H9 (cell line): Measurements from ENCODE around the gene CCL25. TPM values are rescaled to one million over a fixed set of nuclear protein-coding genes. Genes with fewer than 3 reads are reported as not detected.

Source experiments
- DNase-seq: peaks from one replicate; pipeline ENCODE4 v3.0.0-alpha.2; 2017
- H2AFZ ChIP-seq: one replicate; pipeline ENCODE4 v1.6.1; 2013; ENCODE audit warnings: mild to moderate bottlenecking, low read length, control low read depth, moderate library complexity
- H2AK5ac ChIP-seq: 2 replicates; pipeline ENCODE4 v1.6.1; 2013; ENCODE audit warnings: low read length, control low read depth, mixed read lengths; ENCODE audit not compliant: insufficient read length
- H2BK120ac ChIP-seq: one replicate; pipeline ENCODE4 v1.6.1; 2013; ENCODE audit warnings: low read depth, mild to moderate bottlenecking, low read length, control low read depth, inconsistent platforms; ENCODE audit not compliant: poor library complexity, severe bottlenecking
- H2BK12ac ChIP-seq: 2 replicates; pipeline ENCODE4 v1.6.1; 2013; ENCODE audit warnings: low read length, control low read depth, mixed read lengths, low read depth; ENCODE audit not compliant: insufficient read length
- H2BK15ac ChIP-seq: 2 replicates; pipeline ENCODE4 v1.6.1; 2013; ENCODE audit warnings: low read depth, low read length, control low read depth
- H2BK20ac ChIP-seq: one replicate; pipeline ENCODE4 v1.6.1; 2013; ENCODE audit warnings: low read depth, mild to moderate bottlenecking, low read length, control low read depth, inconsistent platforms; ENCODE audit not compliant: poor library complexity, severe bottlenecking
- H2BK5ac ChIP-seq: 2 replicates; pipeline ENCODE4 v1.6.1; 2013; ENCODE audit warnings: low read length, control low read depth, mixed read lengths; ENCODE audit not compliant: insufficient read length
- H3K14ac ChIP-seq: 2 replicates; pipeline ENCODE4 v1.6.1; 2013; ENCODE audit warnings: low read length, control low read depth; ENCODE audit not compliant: insufficient read depth
- H3K18ac ChIP-seq: 2 replicates; pipeline ENCODE4 v1.6.1; 2013; ENCODE audit warnings: low read depth, mild to moderate bottlenecking, mixed read lengths, low read length, control low read depth; ENCODE audit not compliant: insufficient read length
- H3K23ac ChIP-seq: 2 replicates; pipeline ENCODE4 v1.6.1; 2013; ENCODE audit warnings: low read length, control low read depth, mixed read lengths, low read depth; ENCODE audit not compliant: insufficient read length
- H3K23me2 ChIP-seq: 2 replicates; pipeline ENCODE4 v1.6.1; 2013; ENCODE audit warnings: low read depth, mild to moderate bottlenecking, mixed read lengths, low read length, control low read depth; ENCODE audit not compliant: insufficient read length, poor library complexity, severe bottlenecking
- H3K27ac ChIP-seq: 2 replicates; pipeline ENCODE4 v1.5.1; 2013; ENCODE audit warnings: low read length, control low read depth, mixed read lengths, low read depth; ENCODE audit not compliant: insufficient read length
- H3K27me3 ChIP-seq: 2 replicates; pipeline ENCODE4 v1.6.1; 2013; ENCODE audit warnings: low read length, control low read depth, inconsistent platforms; ENCODE audit not compliant: insufficient read depth
- H3K4ac ChIP-seq: 2 replicates; pipeline ENCODE4 v1.6.1; 2013; ENCODE audit warnings: low read depth, mild to moderate bottlenecking, control low read depth, inconsistent platforms, low read length, moderate library complexity
- H3K4me1 ChIP-seq: 2 replicates; pipeline ENCODE4 v1.6.1; 2013; ENCODE audit warnings: low read length, control low read depth, inconsistent platforms; ENCODE audit not compliant: insufficient read depth
- H3K4me2 ChIP-seq: 2 replicates; pipeline ENCODE4 v1.6.1; 2013; ENCODE audit warnings: low read length, control low read depth, mixed read lengths; ENCODE audit not compliant: insufficient read length, insufficient read depth
- H3K56ac ChIP-seq: 2 replicates; pipeline ENCODE4 v1.6.1; 2013; ENCODE audit warnings: low read depth, mild to moderate bottlenecking, mixed read lengths, low read length, control low read depth; ENCODE audit not compliant: insufficient read length
- H3K79me1 ChIP-seq: 2 replicates; pipeline ENCODE4 v1.6.1; 2013; ENCODE audit warnings: low read depth, mild to moderate bottlenecking, moderate library complexity, low read length, control low read depth, inconsistent platforms; ENCODE audit not compliant: insufficient read depth, poor library complexity, severe bottlenecking
- H3K79me2 ChIP-seq: 2 replicates; pipeline ENCODE4 v1.6.1; 2013; ENCODE audit warnings: low read length, control low read depth, inconsistent platforms; ENCODE audit not compliant: insufficient read depth
- H3K9ac ChIP-seq: 2 replicates; pipeline ENCODE4 v1.6.1; 2013; ENCODE audit warnings: low read length, control low read depth, mixed read lengths; ENCODE audit not compliant: insufficient read length; ENCODE audit errors: extremely low read depth
- H3K9me3 ChIP-seq: one replicate; pipeline ENCODE4 v1.6.1; 2013; ENCODE audit warnings: low read depth, low read length, inconsistent platforms; ENCODE audit not compliant: control insufficient read depth
- H3T11ph ChIP-seq: one replicate; pipeline ENCODE4 v1.6.1; 2013; ENCODE audit warnings: mild to moderate bottlenecking, low read length, control low read depth, inconsistent platforms
- H4K20me1 ChIP-seq: one replicate; pipeline ENCODE4 v1.6.1; 2013; ENCODE audit not compliant: control insufficient read depth, insufficient read length, insufficient read depth
- H4K5ac ChIP-seq: 2 replicates; pipeline ENCODE4 v1.6.1; 2013; ENCODE audit warnings: low read depth, mild to moderate bottlenecking, mixed read lengths, low read length, control low read depth; ENCODE audit not compliant: insufficient read length
- H4K8ac ChIP-seq: replicated peaks from 2 replicates; pipeline ENCODE4 v1.6.1; 2013; ENCODE audit warnings: low read length, control low read depth, mixed read lengths, low read depth; ENCODE audit not compliant: insufficient read length
- H4K91ac ChIP-seq: 2 replicates; pipeline ENCODE4 v1.6.1; 2013; ENCODE audit warnings: low read depth, mild to moderate bottlenecking, moderate library complexity, mixed read lengths, low read length, control low read depth; ENCODE audit not compliant: insufficient read length
- H3K27ac Mint-ChIP-seq, 3 experiments: 2 replicates in 2 of 3; 3 replicates in 1 of 3; pipeline ENCODE4 v1.8.0; 2020 to 2021; ENCODE audit warnings: mixed read lengths in 3 of 3, mild to moderate bottlenecking in 1 of 3, moderate library complexity in 1 of 3
- H3K27me3 Mint-ChIP-seq: 2 replicates; pipeline ENCODE4 v1.8.0; 2021; ENCODE audit warnings: low read depth, mild to moderate bottlenecking, moderate library complexity, mixed read lengths
- H3K36me3 Mint-ChIP-seq, 3 experiments: 2 replicates in 2 of 3; 3 replicates in 1 of 3; pipeline ENCODE4 v1.8.0; 2020 to 2021; ENCODE audit warnings: low read depth in 3 of 3, mixed read lengths in 3 of 3; ENCODE audit not compliant: insufficient read depth in 1 of 3
- H3K4me1 Mint-ChIP-seq, 2 experiments: 2 replicates each; pipeline ENCODE4 v1.8.0; 2020; ENCODE audit warnings: mixed read lengths in 2 of 2
- H3K4me3 Mint-ChIP-seq, 2 experiments: 2 replicates in 1 of 2; 3 replicates in 1 of 2; pipeline ENCODE4 v1.8.0; 2020 to 2021; ENCODE audit warnings: mild to moderate bottlenecking in 2 of 2, mixed read lengths in 2 of 2, moderate library complexity in 1 of 2
- H3K9me3 Mint-ChIP-seq, 2 experiments: 2 replicates in 1 of 2; 3 replicates in 1 of 2; pipeline ENCODE4 v1.8.0; 2020; ENCODE audit warnings: mild to moderate bottlenecking in 2 of 2, mixed read lengths in 2 of 2, moderate library complexity in 1 of 2
- WGBS: extraction: QIAGEN DNeasy Blood & Tissue Kit; methylation state at CpG from one replicate; pipeline ENCODE4 v1.1.7; 2013; ENCODE audit warnings: missing lambda C conversion rate, low lambda C conversion rate, mixed read lengths; ENCODE audit not compliant: insufficient read length; ENCODE audit errors: extremely low coverage; 5-methylcytosine and 5-hydroxymethylcytosine counted together
- total RNA-seq: library from RNA; stranded (reverse); gene quantifications from 2 replicates; pipeline ENCODE4 v1.2.1, GENCODE V29; 2021
- TF ChIP-seq, protein P1 (sequence below): fragments of 200-600 bp; sonication (generic); conservative IDR thresholded peaks from 3 replicates; pipeline ENCODE4 v1.8.0; 2021; ENCODE audit warnings: antibody characterized with exemption, mild to moderate bottlenecking

CCL25 gene
- total RNA-seq, 1 experiment from 2014 or later = not detected

DNA sequence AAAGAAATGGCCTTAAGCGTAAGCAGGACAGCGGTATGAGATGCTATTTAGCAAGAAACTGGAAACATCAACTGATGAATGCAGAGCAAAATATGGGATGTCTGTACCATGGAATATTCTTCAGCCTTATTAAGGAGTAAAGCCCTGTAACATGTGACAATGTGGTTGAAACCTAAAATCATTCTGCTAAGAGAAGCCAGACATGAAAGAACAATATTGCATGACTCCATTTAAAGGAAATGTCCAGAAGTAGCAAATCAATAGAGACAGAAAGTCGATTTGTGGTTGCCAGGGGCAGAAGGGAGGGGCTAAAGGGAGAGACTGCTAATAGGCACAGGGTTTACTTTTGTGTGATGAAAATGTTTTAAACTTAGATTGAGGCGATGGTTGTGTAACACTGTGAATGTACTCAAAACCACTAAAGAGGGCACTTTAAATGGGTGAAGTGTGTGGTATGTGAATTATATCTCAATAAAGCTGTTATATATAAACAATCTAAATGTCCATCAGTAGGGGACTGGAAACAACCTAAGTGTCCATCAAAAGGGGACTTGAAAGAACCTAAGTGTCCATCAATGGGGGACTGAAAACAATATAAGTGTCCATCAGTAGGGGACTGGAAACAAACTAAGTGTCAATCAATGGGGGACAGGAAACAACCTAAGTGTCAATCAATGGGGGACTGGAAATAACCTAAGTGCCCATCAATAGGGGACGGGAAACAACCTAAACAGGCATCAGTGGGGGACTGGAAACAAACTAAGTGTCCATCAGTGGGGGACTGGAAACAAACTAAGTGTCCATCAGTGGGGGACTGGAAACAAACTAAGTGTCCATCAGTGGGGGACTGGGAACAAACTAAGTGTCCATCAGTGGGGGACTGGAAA, 45.4 kb downstream of the CCL25 start:
- Histone ChIP-seq H3K23me2 (no peaks in the 10 kb centered on the region), H4K20me1 (peaks cover 2% of the 10 kb centered on the region), H4K8ac (no peak overlapping the region), H3K79me1 (no peaks in the 10 kb centered on the region), H2BK20ac (no peak overlapping the region), H4K5ac (no peak overlapping the region), H3K56ac (no peak overlapping the region), H3K27ac (no peak overlapping the region), H3K4me2 (no peak overlapping the region), H3K9me3 (peaks cover 13% of the 10 kb centered on the region), H3K18ac (no peak overlapping the region), H3T11ph (no peak overlapping the region), H2BK12ac (no peak overlapping the region), H2AK5ac (no peak overlapping the region), H4K91ac (no peak overlapping the region), H2BK120ac (no peak overlapping the region), H2BK15ac (no peak overlapping the region), H3K4me1 (no peaks in the 10 kb centered on the region), H2BK5ac (no peak overlapping the region), H2AFZ (no peak overlapping the region), H3K23ac (no peak overlapping the region), H3K14ac (no peak overlapping the region), H3K79me2 (no peaks in the 10 kb centered on the region), H3K4ac (no peak overlapping the region), H3K9ac (no peak overlapping the region), H3K27me3 (no peaks in the 10 kb centered on the region)
- H3K9me3 Mint-ChIP-seq = peaks cover 17 to 19% of the 10 kb centered on the region in 2 experiments
- peaks cover 64 to 84% (median 76%) of the 10 kb centered on the region in 3 experiments for H3K36me3 Mint-ChIP-seq
- no peak overlapping the region for H3K4me3 Mint-ChIP-seq
- TF ChIP-seq, protein P1, sequence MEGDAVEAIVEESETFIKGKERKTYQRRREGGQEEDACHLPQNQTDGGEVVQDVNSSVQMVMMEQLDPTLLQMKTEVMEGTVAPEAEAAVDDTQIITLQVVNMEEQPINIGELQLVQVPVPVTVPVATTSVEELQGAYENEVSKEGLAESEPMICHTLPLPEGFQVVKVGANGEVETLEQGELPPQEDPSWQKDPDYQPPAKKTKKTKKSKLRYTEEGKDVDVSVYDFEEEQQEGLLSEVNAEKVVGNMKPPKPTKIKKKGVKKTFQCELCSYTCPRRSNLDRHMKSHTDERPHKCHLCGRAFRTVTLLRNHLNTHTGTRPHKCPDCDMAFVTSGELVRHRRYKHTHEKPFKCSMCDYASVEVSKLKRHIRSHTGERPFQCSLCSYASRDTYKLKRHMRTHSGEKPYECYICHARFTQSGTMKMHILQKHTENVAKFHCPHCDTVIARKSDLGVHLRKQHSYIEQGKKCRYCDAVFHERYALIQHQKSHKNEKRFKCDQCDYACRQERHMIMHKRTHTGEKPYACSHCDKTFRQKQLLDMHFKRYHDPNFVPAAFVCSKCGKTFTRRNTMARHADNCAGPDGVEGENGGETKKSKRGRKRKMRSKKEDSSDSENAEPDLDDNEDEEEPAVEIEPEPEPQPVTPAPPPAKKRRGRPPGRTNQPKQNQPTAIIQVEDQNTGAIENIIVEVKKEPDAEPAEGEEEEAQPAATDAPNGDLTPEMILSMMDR = no peak
- H3K27me3 Mint-ChIP-seq = peaks cover 2% of the 10 kb centered on the region; the same call in 1 of the 2 replicates
- DNase-seq = no peak
- no peak overlapping the region for H3K27ac Mint-ChIP-seq
- no peaks in the 10 kb centered on the region for H3K4me1 Mint-ChIP-seq
- no CpG with 5 or more reads among the region's 5 CpGs for WGBS
